Renal pelvis (tissue), 4 donors: ENCODE results near the gene PPIE. TPM values are rescaled to one million over a fixed set of nuclear protein-coding genes. Genes with fewer than 3 reads are reported as not detected.

Experiments
- DNase-seq: peaks from one replicate; pipeline ENCODE4 v3.0.0-alpha.2; 2013
- polyA plus RNA-seq, 3 donors: library from polyadenylated mRNA; unstranded; fragments of 120-200 nt; gene quantifications; one replicate each; pipeline ENCODE4 v1.2.1, GENCODE V29; 2013; ENCODE audit not compliant: insufficient read length in 3 of 3

PPIE gene
- polyA plus RNA-seq, 3 donors: 70.8 to 77.3 (median 75.7) TPM

DNA sequence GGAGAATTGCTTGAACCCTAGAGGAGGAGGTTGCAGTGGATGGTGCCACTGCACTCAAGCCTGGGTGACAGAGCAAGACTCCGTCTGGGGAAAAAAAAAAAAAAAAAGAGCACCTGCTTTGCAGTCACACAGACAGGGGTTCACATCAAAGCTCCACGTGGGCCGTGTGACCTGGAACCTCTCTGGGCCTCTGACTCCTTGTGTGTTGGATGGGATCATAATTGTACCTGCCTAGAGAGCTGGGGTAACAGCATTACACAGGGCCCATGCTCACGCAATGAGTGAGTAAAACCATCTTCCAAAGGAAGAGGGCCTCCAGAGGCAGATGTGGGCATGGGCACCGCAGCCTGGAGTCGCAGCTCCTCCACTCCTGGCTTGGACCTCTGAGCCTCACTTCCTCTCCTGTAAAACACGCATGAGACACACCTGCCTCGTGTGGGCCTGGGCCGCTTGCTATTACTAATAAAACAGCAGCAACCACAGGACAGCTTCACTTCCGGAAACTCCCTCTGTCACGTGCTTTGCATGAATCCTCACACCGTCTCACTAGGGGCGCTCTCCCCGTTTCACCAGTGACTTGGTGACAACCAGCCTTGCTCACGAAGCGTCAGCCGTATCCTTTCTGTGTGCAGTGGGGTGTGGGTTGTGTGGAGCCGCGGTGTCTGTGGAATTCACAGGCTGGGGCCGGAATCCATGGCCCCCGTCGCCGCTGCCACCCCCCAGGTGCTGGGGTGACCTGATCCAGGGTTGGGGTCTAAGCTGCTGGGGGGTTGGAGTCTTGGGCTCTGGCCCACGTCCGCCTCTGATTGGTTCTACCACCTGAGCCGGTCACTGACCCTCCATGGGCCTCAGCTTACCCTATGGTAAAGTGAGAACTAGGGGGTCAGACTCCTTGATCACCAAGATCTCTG lies 60.4 kb downstream of the PPIE start:
- DNase-seq: peak; percentile 68

DNA sequence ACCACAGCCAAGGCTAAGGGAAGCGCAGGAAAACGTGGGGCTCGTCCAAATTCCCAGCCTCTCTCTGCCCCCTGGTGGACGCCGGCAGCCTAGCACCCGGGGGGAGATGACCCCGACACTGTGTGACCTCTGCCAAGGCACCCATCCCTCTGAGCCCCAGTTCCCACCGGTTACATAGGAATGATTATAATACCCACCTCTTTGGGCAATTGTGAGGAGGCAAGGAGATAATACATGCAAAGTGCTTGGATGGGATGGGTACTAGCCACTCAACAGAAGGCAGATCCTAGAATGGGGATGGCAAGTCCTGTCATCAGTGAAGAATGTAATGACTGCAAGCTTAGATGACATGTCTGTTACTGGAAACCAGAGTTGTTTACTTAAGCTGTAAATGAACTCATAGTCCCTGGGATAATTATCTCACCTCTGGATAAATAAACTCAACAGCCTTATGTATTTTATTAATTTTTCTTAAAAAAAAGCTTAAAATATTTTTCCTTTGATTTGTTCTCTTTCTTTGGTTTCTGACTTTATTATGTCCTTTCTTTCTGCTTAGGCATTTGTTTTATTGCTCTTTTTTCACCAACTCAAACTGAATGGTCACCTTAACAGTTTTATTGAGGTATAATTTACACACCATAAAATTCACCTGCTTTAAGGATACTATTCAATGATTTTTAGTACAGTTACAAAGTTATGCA lies 61.2 kb downstream of the PPIE start:
- DNase-seq: peak; percentile 48

- no peak for DNase-seq
Measured at GRCh38 chr1:39800471-39800835, 61.8 kb downstream of the PPIE start.

GRCh38 chr1:39802496-39803260 lies 64.0 kb downstream of the PPIE start:
- no peak for DNase-seq

DNA sequence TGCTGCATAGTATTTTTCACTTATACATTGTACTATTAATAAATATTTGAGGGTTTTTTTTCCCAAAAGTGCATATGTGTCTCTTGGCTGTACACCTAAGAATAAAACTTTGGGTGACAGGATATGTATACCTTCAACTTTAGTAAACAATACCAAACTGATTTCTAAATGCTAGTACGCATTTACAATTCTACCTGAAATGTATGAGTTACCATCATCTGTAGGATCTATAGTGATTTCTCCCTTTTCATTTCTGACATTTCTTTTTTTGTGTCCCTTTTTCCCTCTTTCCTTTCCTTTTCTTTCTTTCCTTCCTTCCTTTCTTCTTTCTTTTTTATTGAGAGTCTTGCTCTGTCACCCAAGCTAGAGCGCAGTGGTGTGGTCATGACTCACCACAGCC lies 66.7 kb downstream of the PPIE start:
- no peak for DNase-seq

DNA sequence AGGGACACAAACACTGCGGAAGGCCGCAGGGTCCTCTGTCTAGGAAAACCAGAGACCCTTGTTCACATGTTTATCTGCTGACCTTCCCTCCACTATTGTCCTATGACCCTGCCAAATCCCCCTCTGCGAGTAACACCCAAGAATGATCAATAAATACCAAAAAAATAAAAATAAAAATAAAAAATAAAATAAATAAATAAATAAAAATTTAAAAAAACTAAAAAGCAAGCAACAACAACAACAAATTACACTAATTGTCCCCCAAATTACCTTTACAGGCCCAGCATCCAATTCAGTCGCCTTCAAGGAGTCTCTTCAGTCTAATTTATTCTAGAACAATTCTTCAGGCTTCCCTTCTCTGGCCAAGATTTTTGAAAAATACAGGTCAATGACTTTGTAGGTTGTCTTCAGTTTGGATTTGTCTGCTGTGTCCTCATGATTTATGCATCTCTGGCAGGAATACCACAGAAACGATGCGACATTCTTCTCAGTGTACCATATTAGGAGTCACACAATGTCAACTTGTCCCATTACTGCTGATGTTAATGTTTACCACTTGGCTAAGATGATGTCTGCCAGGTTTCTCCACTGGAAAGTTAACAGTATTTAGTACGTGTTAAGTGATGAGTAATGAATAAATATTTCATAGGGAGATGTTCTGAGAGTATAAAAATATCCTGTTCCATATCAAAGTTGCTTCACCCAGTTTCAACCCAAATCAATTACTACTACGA lies 70.3 kb downstream of the PPIE start:
- DNase-seq: no peak

GRCh38 chr1:39812913-39813312 lies 74.2 kb downstream of the PPIE start:
- no peak for DNase-seq

Other genes starting within 250 kb of the PPIE start
- gene BMP8A, start 247.2 kb upstream of the PPIE start, polyA plus RNA-seq: 1 to 10 TPM in 1 of 3 donors, under 1 TPM in 2; 0.44 to 1.0 (median 0.86) TPM
- 100 to 1,000 TPM; 195 to 224 (median 222) TPM for gene PABPC4, start 162.1 kb upstream of the PPIE start, polyA plus RNA-seq
- 10 to 100 TPM; 23.4 to 26.3 (median 24.8) TPM for gene HEYL, start 99.2 kb upstream of the PPIE start, polyA plus RNA-seq
- gene NT5C1A, start 66.8 kb upstream of the PPIE start, polyA plus RNA-seq: under 1 TPM; 0.20 to 0.27 (median 0.21) TPM
- gene HPCAL4, start 47.4 kb upstream of the PPIE start, polyA plus RNA-seq: under 1 TPM; 0.30 to 0.62 (median 0.40) TPM
- gene OXCT2, start 32.5 kb downstream of the PPIE start, polyA plus RNA-seq: under 1 TPM; 0.28 to 0.69 (median 0.56) TPM
- 1 to 10 TPM; 1.6 to 3.4 (median 2.8) TPM for gene BMP8B, start 50.0 kb downstream of the PPIE start, polyA plus RNA-seq
- 10 to 100 TPM; 26.0 to 51.9 (median 45.7) TPM for gene TRIT1, start 144.6 kb downstream of the PPIE start, polyA plus RNA-seq
- 10 to 100 TPM in 1 of 3 donors, 1 to 10 TPM in 2; 8.4 to 10.1 (median 9.0) TPM for gene MYCL, start 163.0 kb downstream of the PPIE start, polyA plus RNA-seq
- 1 to 10 TPM; 1.7 to 2.7 (median 2.5) TPM for gene MFSD2A, start 216.3 kb downstream of the PPIE start, polyA plus RNA-seq